NB4 (cell line): ENCODE results near the gene C19orf85.

Experiments
- POLR2A ChIP-seq: IDR thresholded peaks from 2 replicates; pipeline ENCODE4 v1.6.1; 2011; ENCODE audit warnings: mild to moderate bottlenecking; ENCODE audit not compliant: insufficient read length; ENCODE audit errors: extremely low read depth
- TF ChIP-seq, protein P1 (sequence below): IDR thresholded peaks from one replicate; pipeline ENCODE4 v1.5.1; 2012; ENCODE audit warnings: low read depth, low read length
- TF ChIP-seq, protein P2 (sequence below): IDR thresholded peaks from 2 replicates; pipeline ENCODE4 v1.6.1; 2011; ENCODE audit warnings: low read depth, low read length

DNA sequence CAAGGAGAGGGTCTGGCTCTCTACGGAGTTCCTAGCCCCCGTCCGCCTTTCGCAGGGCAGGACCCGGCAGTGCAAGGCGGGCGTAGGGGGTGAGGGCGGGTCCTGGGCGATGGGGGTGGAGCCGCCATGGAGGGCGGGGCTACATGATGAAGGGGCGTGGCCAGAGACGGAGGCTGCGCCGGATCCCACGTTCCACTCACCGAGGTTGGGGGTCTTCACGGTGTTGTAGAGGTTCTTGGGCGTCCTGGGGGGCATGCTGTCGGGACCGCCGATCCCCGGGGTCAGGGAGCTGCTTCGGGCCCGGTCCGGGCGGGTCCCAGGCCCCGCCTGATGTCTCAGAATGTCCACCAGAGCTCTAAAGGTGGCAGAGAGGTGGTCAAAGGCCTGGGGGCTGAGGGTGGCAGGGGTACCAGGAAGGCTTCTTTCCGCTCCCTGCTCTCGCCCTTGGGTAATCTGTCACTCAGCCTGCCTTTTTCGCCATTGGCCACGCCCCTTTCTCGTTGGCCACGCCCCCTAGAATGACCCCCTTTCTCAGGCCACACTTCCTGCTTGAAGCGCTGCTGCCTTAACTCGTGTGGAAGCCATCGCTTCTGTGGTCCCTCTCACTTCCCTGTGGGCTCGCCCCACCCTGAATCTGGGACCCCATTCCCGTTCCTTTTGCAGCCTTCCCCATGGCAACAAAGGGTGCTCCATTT lies 24.0 kb downstream of the C19orf85 start:
- TF ChIP-seq, protein P1, sequence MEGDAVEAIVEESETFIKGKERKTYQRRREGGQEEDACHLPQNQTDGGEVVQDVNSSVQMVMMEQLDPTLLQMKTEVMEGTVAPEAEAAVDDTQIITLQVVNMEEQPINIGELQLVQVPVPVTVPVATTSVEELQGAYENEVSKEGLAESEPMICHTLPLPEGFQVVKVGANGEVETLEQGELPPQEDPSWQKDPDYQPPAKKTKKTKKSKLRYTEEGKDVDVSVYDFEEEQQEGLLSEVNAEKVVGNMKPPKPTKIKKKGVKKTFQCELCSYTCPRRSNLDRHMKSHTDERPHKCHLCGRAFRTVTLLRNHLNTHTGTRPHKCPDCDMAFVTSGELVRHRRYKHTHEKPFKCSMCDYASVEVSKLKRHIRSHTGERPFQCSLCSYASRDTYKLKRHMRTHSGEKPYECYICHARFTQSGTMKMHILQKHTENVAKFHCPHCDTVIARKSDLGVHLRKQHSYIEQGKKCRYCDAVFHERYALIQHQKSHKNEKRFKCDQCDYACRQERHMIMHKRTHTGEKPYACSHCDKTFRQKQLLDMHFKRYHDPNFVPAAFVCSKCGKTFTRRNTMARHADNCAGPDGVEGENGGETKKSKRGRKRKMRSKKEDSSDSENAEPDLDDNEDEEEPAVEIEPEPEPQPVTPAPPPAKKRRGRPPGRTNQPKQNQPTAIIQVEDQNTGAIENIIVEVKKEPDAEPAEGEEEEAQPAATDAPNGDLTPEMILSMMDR, result no peak
- no peak for TF ChIP-seq POLR2A
- TF ChIP-seq, protein P2, sequence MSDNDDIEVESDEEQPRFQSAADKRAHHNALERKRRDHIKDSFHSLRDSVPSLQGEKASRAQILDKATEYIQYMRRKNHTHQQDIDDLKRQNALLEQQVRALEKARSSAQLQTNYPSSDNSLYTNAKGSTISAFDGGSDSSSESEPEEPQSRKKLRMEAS, result no peak
